Measurements from ENCODE around the gene SLC35F3.

Gene SLC35F3

DNA sequence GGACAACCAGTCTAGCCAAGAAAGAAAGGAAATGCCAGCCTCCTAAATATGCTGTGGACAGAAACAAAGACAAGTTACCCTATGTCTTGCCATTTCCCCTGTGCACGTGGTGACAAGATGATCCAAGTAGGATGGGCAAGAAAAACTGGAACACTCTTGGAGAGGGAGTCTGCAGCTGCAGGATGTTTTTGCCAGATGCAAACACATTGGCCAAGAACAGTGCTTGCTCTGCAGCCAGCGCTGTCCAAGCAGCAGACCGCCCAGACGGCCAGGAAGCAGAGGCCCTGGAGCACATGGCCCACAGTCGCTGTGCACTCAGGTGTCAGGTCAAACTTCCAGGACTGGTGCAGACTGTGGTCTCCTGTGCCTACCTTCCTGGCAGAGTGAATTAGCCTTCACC lies 189.3 kb downstream of the SLC35F3 start:
- no peak for DNase-seq (ENCODE audit: low read depth, low spot score)
- no peak overlapping the region for H3K4me3 ChIP-seq (ENCODE audit: low read depth, low read length)
- ChIA-PET CTCF (no interaction called here), POLR2A (no interaction called here)
- TF ChIP-seq, protein P1, sequence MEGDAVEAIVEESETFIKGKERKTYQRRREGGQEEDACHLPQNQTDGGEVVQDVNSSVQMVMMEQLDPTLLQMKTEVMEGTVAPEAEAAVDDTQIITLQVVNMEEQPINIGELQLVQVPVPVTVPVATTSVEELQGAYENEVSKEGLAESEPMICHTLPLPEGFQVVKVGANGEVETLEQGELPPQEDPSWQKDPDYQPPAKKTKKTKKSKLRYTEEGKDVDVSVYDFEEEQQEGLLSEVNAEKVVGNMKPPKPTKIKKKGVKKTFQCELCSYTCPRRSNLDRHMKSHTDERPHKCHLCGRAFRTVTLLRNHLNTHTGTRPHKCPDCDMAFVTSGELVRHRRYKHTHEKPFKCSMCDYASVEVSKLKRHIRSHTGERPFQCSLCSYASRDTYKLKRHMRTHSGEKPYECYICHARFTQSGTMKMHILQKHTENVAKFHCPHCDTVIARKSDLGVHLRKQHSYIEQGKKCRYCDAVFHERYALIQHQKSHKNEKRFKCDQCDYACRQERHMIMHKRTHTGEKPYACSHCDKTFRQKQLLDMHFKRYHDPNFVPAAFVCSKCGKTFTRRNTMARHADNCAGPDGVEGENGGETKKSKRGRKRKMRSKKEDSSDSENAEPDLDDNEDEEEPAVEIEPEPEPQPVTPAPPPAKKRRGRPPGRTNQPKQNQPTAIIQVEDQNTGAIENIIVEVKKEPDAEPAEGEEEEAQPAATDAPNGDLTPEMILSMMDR (IDR thresholded peaks at IDR 0.05; ENCODE audit: insufficient read depth, low read length, missing control alignments), result no peak

DNA sequence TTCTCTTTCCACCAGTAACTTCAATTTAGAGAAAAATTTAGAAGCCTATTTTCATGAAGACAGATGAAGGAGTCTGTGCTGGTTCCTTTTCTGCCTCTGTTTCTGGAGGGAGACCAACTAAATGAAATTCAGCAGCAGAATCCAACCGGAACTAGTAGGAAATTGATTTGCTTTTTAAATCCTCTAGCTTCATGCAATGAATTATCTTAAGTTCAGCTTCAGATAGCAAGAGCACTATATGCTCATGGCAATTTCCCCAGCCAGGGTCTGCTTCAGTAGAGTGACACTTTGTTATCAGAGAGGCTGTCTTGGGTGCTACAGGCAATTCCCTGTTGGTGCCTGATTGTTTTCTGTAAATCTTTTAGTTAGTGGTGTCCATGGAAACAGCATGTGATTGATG lies 189.7 kb downstream of the SLC35F3 start:
- ChIA-PET CTCF (no interaction called here), POLR2A (no interaction called here)
- TF ChIP-seq, protein P1 (IDR thresholded peaks at IDR 0.05; ENCODE audit: insufficient read depth, low read length, missing control alignments), result no peak

DNA sequence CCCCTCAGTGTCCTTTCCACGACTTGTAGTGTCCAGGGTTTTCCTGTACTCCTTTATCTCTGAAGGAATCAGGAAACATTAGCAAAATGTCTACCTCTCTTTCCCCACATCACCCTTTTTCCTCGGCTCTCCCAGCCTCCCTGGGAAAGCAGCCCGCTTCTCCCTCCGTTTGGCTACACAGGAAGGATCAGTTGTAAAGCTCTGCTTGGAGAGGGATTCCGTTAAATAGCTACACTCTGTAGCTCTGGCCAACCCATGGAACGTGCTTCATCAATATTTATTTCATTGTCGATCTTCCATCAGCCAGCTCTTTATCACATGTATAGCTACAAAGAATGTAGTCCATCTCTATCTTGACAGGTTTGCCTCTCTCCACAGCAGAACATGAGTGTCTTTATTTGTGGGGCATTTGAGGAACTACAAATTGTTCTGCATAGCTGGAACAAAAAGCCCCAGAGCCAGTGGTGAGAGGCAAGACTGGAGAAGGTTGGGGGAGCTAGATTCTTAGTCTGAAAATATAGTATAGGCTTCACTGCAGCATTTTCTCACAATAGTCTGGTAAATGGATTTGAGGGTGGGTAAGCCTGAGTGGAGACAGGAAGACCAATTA lies 191.8 kb downstream of the SLC35F3 start:
- no peak for DNase-seq (ENCODE audit: low read depth, low spot score)
- ChIA-PET CTCF (interaction anchor here (1.0 kb wide), 1 partner anchor 18 kb away, joined by 3 read pairs; no protein-coding TSS in a partner anchor), POLR2A (no interaction called here)
- no peak overlapping the region for H3K4me3 ChIP-seq (ENCODE audit: low read depth, low read length)
- TF ChIP-seq, protein P1 (IDR thresholded peaks at IDR 0.05; ENCODE audit: insufficient read depth, low read length, missing control alignments), result no peak

More for the DNA sequence above, 189.7 kb downstream of the SLC35F3 start:
- H3K4me3 ChIP-seq (ENCODE audit: low read depth, low read length), result no peak overlapping the region
- DNase-seq (ENCODE audit: low read depth, low spot score), result no peak

DNA sequence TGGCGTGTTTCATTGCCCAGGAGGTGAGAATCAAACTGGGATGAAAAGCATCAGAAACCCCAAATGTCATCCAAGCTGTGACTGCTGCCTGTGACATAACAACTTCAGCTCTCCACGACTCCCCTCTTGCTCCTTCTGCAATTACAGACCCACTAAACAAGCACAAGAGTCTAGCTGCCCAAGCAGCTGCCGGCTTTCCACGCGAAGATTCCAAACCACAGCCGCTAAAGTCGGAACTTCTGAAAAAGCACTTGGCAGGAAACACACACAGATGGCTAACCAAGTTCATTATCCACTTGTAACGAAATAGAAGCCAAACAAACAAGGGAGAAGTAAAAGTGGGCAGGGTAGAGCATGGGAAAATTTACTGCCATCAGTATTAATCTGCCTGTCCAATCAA lies 198.1 kb downstream of the SLC35F3 start:
- ChIA-PET POLR2A (no interaction called here), CTCF (interaction anchor here (2.4 kb wide), 1 partner anchor 12 kb away, joined by 6 read pairs; no protein-coding TSS in a partner anchor)
- TF ChIP-seq, protein P1 (IDR thresholded peaks at IDR 0.05; ENCODE audit: insufficient read depth, low read length, missing control alignments), result no peak
- H3K4me3 ChIP-seq (ENCODE audit: low read depth, low read length), result no peak overlapping the region
- DNase-seq (ENCODE audit: low read depth, low spot score), result no peak

DNA sequence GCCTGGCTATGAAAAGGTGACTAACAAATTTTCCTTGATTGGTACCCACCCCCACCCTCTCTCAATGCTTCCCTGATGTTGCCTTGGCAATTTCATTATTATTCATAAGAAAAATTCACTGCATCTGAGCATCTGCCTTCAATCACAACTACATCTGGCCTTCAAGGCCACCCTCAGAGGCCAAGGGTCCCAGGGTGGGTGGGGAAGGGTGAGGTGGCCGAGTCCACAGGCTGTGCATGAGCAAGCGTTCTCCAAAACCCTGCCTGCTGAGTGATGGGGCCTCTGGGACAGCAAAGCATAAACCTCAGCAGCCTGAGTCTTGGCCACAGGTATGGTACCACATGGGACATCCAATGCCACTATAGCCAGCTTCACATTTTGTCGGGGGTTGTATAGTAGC lies 198.7 kb downstream of the SLC35F3 start:
- TF ChIP-seq, protein P1 (IDR thresholded peaks at IDR 0.05; ENCODE audit: insufficient read depth, low read length, missing control alignments), result no peak
- no peak overlapping the region for H3K4me3 ChIP-seq (ENCODE audit: low read depth, low read length)
- ChIA-PET CTCF (interaction anchor here (2.4 kb wide), 1 partner anchor 11 kb away, joined by 6 read pairs; no protein-coding TSS in a partner anchor), POLR2A (no interaction called here)
- no peak for DNase-seq (ENCODE audit: low read depth, low spot score)

DNA sequence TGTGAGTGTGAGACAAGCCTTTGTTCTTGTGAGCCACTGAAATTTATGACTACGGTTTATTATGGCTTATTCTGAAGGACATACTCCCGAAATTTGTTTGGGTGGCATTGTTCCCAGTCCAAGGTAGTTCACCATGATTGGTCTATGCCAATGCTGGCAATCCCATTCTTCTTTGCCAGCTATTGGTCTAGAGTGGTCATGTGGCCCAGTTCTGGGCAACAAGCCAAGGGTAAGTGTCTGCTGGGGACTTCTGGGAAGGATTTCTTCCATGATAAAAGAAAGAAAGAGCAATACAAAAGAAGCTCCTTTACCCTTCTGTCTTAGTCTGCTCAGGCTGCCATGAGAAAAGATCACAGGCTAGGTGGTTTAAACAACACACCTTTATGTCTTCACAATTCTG lies 201.6 kb downstream of the SLC35F3 start:
- no peak overlapping the region for H3K4me3 ChIP-seq (ENCODE audit: low read depth, low read length)
- ChIA-PET POLR2A (no interaction called here), CTCF (interaction anchor here (2.0 to 2.9 kb wide), 2 partner anchors 8 to 14 kb away, joined by 4 to 16 read pairs; no protein-coding TSS in a partner anchor)
- no peak for DNase-seq (ENCODE audit: low read depth, low spot score)
- TF ChIP-seq, protein P1 (IDR thresholded peaks at IDR 0.05; ENCODE audit: insufficient read depth, low read length, missing control alignments), result no peak
